ENCODE results near the gene VPS13D.
"Not testable (repeated sequence)": the region's sequence is repeated elsewhere in the genome, so short reads cannot be mapped to it uniquely, and the experiment has no call there.

The VPS13D gene

DNA sequence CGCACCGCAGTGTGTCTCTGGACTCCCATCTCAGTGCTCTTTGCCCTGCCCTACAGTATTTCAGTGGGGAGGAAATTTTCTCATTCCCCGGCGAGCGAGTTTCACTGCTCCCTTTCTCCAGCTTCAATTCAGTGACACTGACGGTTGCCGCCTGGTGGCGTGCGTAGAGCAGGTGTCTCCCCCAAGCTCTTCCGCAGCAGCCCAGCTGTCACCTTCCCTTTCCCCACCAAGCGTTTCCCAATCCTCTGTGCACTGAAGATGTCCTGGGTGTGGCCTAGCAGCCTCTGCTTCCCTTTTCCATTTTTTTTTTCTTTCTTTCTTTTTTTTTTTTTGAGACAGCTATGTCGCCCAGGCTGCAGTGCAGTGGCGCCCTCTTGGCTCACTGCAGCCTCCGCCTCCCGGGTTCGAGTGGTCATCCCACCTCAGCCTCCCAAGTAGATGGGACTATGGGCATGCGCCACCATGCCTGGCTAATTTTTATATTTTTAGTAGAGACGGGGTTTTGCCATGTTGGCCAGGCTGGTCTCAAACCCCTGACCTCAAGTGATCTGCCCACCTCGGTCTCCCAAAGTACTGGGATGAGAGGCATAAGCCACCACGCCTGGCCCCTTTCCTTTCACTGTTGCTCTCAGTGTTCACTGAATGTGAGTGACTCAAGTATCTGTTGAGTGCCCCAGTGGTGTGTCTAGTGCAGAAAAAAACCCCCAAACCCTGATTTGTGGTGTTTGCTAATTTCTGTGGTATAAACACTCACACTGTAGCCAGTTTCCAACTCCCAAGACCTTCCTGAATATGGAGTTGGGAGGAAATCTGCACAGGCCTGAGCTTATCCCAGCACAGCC lies 33.0 kb upstream of the VPS13D start:
- DNase-seq: no peak

DNA sequence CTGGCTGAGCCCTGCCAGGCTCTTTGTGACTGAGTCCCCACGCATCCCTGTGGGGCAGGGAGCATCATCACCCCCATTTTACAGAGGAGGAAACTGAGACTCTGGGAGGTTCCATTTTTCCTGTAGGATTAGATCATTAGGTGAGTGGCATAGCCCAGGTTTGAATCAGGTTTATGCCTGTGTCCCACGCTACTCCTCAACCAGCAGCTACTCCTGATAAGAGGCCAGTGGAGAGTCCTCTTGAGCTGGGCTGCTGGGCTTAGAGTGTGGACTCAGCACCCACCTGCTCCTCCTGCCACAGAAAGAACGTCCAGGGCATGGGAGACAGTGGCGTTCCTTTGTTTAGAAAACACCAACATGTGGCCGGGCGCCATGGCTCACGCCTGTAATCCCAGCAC lies 32.3 kb upstream of the VPS13D start:
- no peak for DNase-seq

- DNase-seq: no peak
These were observed 29.6 kb upstream of the VPS13D start for GRCh38 chr1:12200208-12200607.

GRCh38 chr1:12201352-12202189 lies 28.3 kb upstream of the VPS13D start:
- DNase-seq: no peak

DNA sequence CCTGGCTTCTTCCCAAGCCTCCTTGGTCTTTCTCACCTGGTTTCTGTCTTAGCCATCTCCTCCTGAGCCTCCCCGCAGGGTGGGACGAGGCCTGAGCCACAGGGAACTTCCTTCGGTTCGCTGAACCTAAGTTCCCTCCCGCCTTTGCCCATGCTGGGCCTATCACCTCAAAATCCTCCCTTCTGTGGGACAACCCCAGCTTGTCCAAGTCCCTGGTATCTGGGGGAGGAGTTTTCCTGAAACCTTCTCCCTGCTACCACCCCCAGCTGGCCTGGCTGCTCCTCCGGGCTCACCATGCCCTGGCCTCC lies 27.7 kb upstream of the VPS13D start:
- no peak for DNase-seq

GRCh38 chr1:12202577-12202976 lies 27.3 kb upstream of the VPS13D start:
- DNase-seq: no peak

GRCh38 chr1:12203216-12204007 lies 26.4 kb upstream of the VPS13D start:
- DNase-seq: no peak

- DNase-seq: peak; percentile 23
These were observed 25.7 kb upstream of the VPS13D start for GRCh38 chr1:12204140-12204539.

DNA sequence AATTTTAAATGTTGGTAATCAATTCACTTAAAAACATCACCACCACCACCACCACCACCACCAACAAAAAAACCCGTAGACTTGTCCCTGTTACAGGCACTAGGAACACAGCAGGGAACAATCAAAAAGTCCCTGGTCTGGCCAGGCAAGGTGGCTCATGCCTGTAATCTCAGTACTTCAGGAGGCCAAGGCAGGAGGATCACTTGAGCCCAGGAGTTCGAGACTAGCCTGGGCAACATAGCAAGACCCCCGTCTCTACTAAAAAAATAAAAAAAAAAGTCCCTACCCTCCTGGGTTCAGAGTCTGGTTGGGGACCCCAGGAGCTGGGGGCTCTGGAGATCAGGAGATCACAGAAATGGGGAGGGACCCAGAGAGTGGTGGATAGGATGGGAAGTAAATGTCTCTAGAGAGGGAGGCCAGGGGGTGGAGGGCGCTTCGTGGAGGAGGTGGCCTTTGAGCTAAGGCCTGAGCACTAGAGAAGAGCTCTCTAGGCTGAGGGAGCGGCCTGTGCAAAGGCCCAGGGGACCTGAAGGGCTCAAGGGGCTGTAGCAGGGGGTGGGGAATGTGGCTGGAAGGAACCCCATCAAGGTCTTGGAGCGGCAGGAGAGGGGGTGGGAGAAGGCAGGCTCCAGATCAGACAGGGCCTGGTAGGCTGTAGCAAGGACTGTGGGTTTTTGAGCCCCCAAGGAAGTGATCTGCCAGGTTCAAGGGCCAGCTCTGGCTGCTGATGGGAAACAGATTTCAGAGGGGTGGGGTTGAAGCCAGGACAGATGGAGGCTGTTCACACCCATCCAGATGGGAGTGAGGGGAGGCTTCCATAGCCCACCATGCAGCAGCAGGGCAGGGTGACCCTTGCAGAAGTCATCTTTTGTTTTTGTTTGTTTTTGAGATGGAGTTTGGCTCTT lies 24.8 kb upstream of the VPS13D start:
- DNase-seq: no peak

- DNase-seq: no peak
These were observed 23.6 kb upstream of the VPS13D start for GRCh38 chr1:12206238-12206637.

DNA sequence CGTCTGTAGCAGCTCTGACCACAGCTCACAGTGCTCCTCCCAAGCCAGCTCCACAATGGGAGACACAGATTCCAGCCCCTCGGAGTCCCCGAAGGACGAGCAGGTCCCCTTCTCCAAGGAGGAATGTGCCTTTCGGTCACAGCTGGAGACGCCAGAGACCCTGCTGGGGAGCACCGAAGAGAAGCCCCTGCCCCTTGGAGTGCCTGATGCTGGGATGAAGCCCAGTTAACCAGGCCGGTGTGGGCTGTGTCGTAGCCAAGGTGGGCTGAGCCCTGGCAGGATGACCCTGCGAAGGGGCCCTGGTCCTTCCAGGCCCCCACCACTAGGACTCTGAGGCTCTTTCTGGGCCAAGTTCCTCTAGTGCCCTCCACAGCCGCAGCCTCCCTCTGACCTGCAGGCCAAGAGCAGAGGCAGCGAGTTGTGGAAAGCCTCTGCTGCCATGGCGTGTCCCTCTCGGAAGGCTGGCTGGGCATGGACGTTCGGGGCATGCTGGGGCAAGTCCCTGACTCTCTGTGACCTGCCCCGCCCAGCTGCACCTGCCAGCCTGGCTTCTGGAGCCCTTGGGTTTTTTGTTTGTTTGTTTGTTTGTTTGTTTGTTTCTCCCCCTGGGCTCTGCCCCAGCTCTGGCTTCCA lies 22.9 kb upstream of the VPS13D start:
- no peak for DNase-seq

- no peak for DNase-seq
These were observed 21.6 kb upstream of the VPS13D start for GRCh38 chr1:12208271-12208670.

- peak; percentile 75 for DNase-seq
These were observed 20.9 kb upstream of the VPS13D start for GRCh38 chr1:12208764-12209494.

DNA sequence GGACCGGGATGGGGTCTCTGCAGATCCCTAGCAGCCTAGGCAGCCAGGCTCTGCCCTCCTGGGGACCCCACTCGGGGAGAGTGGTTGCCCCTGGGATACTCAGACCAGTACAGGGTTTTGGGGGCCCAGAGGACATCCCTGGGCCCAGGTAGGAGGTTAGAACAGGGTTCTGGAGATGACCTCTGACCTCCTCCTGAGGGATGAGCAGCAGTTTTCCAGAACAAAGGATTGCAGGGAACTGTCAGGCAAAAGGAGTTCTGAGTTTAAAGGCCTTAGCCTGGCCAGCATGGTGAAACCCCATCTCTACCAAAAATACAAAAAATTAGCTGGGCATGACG lies 20.4 kb upstream of the VPS13D start:
- no peak for DNase-seq

DNA sequence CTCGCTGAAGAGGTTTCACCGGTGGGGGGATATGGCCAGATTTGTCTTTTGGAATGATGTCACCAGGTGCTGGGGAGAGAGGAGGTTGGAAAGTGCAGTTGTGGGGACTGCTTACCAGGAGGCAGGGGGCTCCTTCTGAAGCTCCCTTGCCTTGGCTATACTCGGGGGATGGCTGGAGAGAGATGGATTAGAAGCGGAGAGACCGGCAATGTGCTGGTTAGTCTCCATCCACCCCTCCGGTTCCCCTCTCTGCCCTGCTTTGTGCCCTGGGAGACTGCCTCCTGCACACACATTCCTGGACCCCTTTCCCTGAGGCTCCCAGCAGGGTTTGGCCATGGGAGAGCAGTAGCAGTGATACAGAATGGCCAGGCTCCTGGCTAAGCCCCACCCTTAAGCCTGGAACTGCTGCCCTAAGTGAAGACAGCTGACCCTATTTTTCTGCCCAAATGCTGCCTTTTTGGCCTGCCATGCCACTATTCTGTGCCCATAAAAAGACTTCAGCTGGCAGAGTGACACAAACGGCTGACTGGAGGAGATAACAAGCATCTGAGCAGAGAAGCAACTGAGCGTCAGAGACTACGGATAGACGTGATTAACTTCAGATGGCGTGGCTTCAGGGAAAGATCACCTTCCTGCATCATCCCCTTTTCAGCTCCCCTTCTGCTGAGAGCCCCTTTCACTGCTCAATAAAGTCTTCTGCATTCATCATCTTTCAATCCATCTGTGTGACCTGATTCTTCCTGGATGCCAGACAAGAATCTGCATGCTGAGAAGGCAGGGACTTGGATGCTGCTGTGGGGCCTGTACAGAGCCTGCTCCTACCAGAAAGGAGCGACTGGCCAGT lies 14.5 kb upstream of the VPS13D start:
- DNase-seq: no peak

DNA sequence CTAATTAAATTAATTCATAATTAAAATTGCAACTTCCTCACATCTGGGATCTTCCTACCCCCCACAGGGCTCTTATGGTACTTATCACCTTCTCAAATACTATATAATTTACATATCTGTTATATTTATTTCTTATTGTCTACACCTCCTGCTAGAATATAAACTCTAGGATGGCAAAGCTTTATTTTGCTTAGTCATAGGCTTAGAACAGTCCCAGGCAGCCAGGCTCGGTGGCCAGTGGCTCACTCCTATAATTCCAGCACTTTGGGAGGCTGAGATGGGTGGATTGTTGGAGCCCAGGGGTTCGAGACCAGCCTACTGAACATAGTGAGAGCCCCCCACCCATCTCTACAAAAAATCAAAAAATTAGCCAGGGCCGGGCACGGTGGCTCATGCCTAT lies 10.0 kb upstream of the VPS13D start:
- DNase-seq: no peak

DNA sequence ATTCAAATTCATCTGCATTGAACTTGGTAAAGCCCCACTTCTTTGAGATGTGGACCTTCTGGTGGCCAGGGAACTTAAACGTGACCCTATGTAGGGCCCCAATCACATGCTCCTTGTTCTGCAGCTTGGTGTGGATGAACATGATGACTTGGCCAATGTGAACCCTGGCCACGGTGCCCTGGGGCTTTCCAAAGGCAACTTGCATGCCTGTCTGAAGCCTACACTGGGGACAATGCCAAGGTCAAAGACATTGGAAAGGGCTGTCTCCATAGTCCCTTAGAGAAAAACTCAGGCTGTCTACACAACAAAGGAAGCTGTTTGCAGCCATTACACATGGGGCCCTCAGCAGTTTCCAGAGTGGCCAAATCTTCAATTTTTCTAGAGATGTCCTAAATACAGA lies 8.9 kb upstream of the VPS13D start:
- DNase-seq: no peak

- DNase-seq: not testable (repeated sequence)
These were observed 7.1 kb upstream of the VPS13D start for GRCh38 chr1:12222700-12223099.

DNA sequence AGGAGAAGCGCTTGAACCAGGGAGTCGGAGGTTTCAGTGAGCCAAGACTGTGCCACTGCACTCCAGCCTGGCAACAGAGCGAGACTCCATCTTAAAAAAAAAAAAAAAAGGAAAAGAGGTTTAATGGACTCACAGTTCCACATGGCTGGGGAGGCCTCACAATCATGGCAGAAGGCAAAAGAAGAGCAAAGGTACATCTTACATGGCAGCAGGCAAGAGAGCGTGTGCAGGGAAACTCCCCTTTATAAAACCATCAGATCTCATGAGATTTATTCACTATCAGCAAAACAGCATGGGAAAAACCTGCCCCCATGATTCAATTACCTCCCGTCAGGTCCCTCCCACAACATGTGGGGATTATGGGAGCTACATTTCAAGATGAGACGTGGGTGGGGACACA lies 5.7 kb upstream of the VPS13D start:
- not testable (repeated sequence) for DNase-seq

GRCh38 chr1:12228979-12229378 lies 851 bp upstream of the VPS13D start:
- DNase-seq: no peak

Measured in central memory CD4-positive, alpha-beta T cell (primary cell).